22Rv1 (cell line): ENCODE data around the gene PNPLA3.

Experiments used
- CTCF ChIP-seq: fragments of 450-650 bp; IDR thresholded peaks from 2 replicates; pipeline ENCODE4 v1.5.1; 2017; ENCODE audit warnings: mild to moderate bottlenecking
- ZFX ChIP-seq: fragments of 450-650 bp; IDR thresholded peaks from 2 replicates; pipeline ENCODE4 v1.6.1; 2017; ENCODE audit warnings: antibody characterized with exemption, borderline replicate concordance

GRCh38 chr22:43995798-43996169 lies 72.2 kb downstream of the PNPLA3 start:
- TF ChIP-seq CTCF (no peak), ZFX (no peak)
